Upper lobe of left lung (tissue), 4 donors: ENCODE measurements around the gene YDJC.

Experiments used
- CTCF ChIP-seq, 6 experiments: fragments of 450-650 bp in 4 of 6; fragments of 200-600 bp in 2 of 6; sonication (generic) in 2 of 6; IDR thresholded peaks; one replicate each; pipeline ENCODE4 v1.5.1; 2016 to 2019; ENCODE audit warnings: antibody characterized with exemption in 6 of 6
- EP300 ChIP-seq, 4 donors: sonication (generic); formaldehyde crosslinking; IDR thresholded peaks; one replicate each; pipeline ENCODE4 v1.5.1; 2017; ENCODE audit warnings: antibody characterized with exemption in 4 of 4, control low read depth in 2 of 4
- POLR2A ChIP-seq, 4 donors: fragments of 450-650 bp; IDR thresholded peaks; one replicate each; pipeline ENCODE4 v1.5.1; 2016 to 2017; ENCODE audit warnings: antibody characterized with exemption in 4 of 4, mild to moderate bottlenecking in 2 of 4
- POLR2AphosphoS5 ChIP-seq, 2 donors: sonication (generic); formaldehyde crosslinking; IDR thresholded peaks; one replicate each; pipeline ENCODE4 v1.5.1; 2017; ENCODE audit warnings: antibody characterized with exemption in 2 of 2

GRCh38 chr22:21634844-21635243, 5.0 kb upstream of the YDJC start:
- no peak for TF ChIP-seq CTCF (IDR thresholded peaks at IDR 0.05)
- TF ChIP-seq POLR2AphosphoS5 (IDR thresholded peaks at IDR 0.05): no peak
- no peak for TF ChIP-seq POLR2A (IDR thresholded peaks at IDR 0.05)
- no peak for TF ChIP-seq EP300 (IDR thresholded peaks at IDR 0.05)
